ENCODE data around the gene ANO5. TPM values are rescaled to one million over a fixed set of nuclear protein-coding genes. Genes with fewer than 3 reads are reported as not detected.

Gene ANO5
- total RNA-seq, 1 donor from 2014 or later, result 3.5 TPM

DNA sequence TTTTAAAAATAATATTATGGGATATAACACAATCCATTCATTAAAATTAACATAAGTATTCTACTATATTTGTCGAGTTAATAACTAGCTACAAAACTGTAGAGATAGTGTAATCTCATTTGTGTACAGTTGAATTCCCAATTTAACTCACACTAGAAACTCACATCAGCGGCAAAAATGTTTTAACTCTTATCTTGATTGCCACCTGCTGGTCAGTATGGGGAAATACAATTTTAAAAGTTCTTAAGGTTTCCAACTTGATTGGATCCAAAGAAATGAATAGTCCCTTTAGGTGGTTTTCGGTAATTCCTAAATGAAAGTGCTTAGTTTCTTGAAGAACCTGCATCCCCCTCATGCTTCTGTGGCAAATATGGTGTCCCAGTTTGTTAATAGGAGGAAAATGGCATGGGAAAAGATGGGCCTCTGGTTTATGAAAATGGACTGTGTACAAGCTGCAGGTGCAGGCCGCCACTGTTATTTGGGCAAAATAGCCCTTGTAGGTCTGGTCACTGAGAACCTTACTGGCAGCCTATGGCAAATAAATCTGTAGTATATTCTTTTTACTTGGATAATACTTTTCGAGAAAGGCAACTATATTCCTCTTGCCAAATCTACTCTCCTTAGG is 111.6 kb downstream of the ANO5 start:
- no peak for DNase-seq (ENCODE audit: low spot score)
- no peak overlapping the region for H3K4me3 Mint-ChIP-seq (ENCODE audit: unreplicated experiment)
- TF ChIP-seq, protein P1, sequence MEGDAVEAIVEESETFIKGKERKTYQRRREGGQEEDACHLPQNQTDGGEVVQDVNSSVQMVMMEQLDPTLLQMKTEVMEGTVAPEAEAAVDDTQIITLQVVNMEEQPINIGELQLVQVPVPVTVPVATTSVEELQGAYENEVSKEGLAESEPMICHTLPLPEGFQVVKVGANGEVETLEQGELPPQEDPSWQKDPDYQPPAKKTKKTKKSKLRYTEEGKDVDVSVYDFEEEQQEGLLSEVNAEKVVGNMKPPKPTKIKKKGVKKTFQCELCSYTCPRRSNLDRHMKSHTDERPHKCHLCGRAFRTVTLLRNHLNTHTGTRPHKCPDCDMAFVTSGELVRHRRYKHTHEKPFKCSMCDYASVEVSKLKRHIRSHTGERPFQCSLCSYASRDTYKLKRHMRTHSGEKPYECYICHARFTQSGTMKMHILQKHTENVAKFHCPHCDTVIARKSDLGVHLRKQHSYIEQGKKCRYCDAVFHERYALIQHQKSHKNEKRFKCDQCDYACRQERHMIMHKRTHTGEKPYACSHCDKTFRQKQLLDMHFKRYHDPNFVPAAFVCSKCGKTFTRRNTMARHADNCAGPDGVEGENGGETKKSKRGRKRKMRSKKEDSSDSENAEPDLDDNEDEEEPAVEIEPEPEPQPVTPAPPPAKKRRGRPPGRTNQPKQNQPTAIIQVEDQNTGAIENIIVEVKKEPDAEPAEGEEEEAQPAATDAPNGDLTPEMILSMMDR (IDR thresholded peaks at IDR 0.05; ENCODE audit: unreplicated experiment), result peak; percentile 97
- H3K9me3 Mint-ChIP-seq (ENCODE audit: unreplicated experiment), result no peaks in the 10 kb centered on the region
- no peaks in the 10 kb centered on the region for H3K27me3 Mint-ChIP-seq (ENCODE audit: unreplicated experiment)
- H3K36me3 Mint-ChIP-seq (ENCODE audit: low read depth, unreplicated experiment), result no peaks in the 10 kb centered on the region
- H3K4me1 Mint-ChIP-seq (ENCODE audit: unreplicated experiment), result peaks cover 3% of the 10 kb centered on the region
- no peak overlapping the region for H3K27ac Mint-ChIP-seq (ENCODE audit: unreplicated experiment)

DNA sequence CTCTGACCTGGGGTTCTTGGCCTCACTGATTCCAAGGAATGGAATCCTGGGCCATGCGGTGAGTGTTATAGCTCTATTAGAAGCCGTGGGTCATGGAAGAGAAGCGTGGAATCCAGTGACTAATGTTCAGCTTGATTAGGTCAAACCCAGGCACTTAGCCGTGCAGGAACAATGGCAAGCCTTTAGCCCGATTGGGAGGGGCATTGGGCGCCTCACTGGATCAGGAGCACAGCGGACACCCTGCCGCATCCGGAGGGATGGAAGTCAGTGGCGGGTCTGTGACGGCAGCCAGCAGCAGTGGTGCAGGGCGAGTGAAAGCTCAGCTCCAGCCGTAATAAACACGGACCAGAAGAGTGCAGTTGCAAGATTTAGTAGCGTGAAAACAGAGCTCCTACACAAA is 124.8 kb downstream of the ANO5 start:
- TF ChIP-seq, protein P1 (IDR thresholded peaks at IDR 0.05; ENCODE audit: unreplicated experiment), result no peak
- no peak overlapping the region for H3K4me3 Mint-ChIP-seq (ENCODE audit: unreplicated experiment)
- H3K36me3 Mint-ChIP-seq (ENCODE audit: low read depth, unreplicated experiment), result no peaks in the 10 kb centered on the region
- H3K27me3 Mint-ChIP-seq (ENCODE audit: unreplicated experiment), result no peaks in the 10 kb centered on the region
- no peaks in the 10 kb centered on the region for H3K9me3 Mint-ChIP-seq (ENCODE audit: unreplicated experiment)
- H3K4me1 Mint-ChIP-seq (ENCODE audit: unreplicated experiment), result no peaks in the 10 kb centered on the region
- H3K27ac Mint-ChIP-seq (ENCODE audit: unreplicated experiment), result no peak overlapping the region
- DNase-seq (ENCODE audit: low spot score), result no peak

DNA sequence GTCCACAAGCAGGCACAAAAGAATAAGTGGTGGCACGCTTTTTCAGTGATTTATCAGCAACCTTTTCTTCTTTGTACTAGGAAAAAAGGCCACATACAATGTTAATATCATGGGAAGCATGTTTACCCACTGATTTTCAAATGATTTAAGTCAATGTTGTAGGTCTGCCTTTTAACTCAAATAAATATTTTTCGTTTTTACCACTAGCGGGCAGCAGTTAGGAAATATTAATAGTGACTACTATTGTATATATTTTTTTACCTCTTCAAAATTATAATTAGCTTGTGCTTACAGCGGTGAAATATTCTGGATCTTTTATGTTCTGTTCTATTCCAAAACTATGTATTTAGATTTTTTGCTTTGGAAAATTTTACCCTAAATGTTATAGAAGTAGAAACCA is 138.9 kb downstream of the ANO5 start:
- no peak overlapping the region for H3K27ac Mint-ChIP-seq (ENCODE audit: unreplicated experiment)
- DNase-seq (ENCODE audit: low spot score), result no peak
- H3K27me3 Mint-ChIP-seq (ENCODE audit: unreplicated experiment), result no peaks in the 10 kb centered on the region
- TF ChIP-seq, protein P1 (IDR thresholded peaks at IDR 0.05; ENCODE audit: unreplicated experiment), result peak; percentile 15
- H3K4me3 Mint-ChIP-seq (ENCODE audit: unreplicated experiment), result no peak overlapping the region
- no peaks in the 10 kb centered on the region for H3K9me3 Mint-ChIP-seq (ENCODE audit: unreplicated experiment)
- H3K36me3 Mint-ChIP-seq (ENCODE audit: low read depth, unreplicated experiment), result no peaks in the 10 kb centered on the region
- H3K4me1 Mint-ChIP-seq (ENCODE audit: unreplicated experiment), result no peaks in the 10 kb centered on the region

Other genes starting within 250 kb of the ANO5 start
- gene SLC17A6, start 145.3 kb downstream of the ANO5 start, total RNA-seq (ENCODE audit: unreplicated experiment), result not detected